ENCODE results near the gene INTS7. TPM values are rescaled to one million over a fixed set of nuclear protein-coding genes. Genes with fewer than 3 reads are reported as not detected.

Gene INTS7
- total RNA-seq, 1 experiment from 2014 or later, result 21.7 TPM

DNA sequence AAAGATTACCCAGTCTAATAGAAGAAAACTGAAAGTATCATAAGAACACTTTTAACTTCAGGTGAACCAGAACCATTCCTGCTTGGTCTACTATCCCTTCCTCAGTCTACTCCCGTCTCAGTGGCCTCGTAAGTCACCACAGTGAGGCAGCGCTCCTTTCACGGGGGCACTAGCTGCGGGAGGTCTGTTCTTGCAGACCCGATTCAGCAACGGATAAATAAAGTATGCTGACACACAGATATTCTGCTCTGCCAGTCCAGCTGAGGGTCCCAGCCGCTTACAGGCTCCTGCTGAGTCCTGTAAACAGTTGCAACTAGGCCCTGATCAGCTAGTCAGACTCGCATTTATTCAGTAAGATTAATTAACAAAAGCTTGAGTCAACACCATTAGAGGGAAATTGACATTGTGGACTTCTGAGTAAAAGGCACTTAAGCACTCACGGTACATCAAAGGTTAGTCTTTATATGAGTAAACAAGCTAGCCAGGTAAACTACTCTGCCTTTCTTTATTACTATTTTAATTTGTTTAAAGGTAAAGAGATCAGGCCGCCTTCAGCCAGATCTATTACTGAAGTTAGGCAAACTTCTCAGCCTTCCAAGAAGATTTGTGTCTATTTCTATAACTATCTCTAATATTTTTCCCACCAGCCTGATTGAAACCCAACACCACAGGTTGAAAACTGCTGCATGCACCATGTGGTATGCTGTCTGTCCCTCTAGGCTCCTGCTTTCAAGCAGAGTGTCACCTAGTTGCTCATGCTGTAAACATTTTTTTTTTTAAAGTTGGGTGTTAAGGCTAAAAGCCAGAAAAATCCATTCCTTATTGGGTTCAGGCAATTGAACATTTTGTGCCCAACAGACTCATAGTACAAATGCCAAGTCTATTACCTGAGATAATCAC lies 87.7 kb downstream of the INTS7 start:
- ChIA-PET CTCF (no interaction called here), POLR2A (no interaction called here), RAD21 (ENCODE audit: low non-redundant PET in 1 of 2, low total read pairs in 2 of 2, uncharacterized antibody in 2 of 2, unreplicated experiment in 2 of 2) (no interaction called here)
- H3K4me2 ChIP-seq (ENCODE audit: low read length), result no peak overlapping the region
- no peaks in the 10 kb centered on the region; a peak in 1 of 4 replicates for H3K36me3 ChIP-seq (ENCODE audit: control insufficient read depth in 1 of 2, insufficient read depth in 2 of 2, low read length in 2 of 2)
- ATAC-seq (no peak), DNase-seq (ENCODE audit: low read depth, low spot score) (no peak)
- H3K79me2 ChIP-seq (ENCODE audit: insufficient read depth, low read length), result no peaks in the 10 kb centered on the region
- no peaks in the 10 kb centered on the region for H3K27me3 ChIP-seq (ENCODE audit: insufficient read depth, low read length)
- BruUV-seq (replicated peaks), result no TSS peak
- no peak overlapping the region for H2AFZ ChIP-seq (ENCODE audit: low read depth, low read length, poor library complexity, severe bottlenecking)
- no peaks in the 10 kb centered on the region for H4K20me1 ChIP-seq (ENCODE audit: insufficient read depth)
- no peak for TF ChIP-seq ZNF274 (IDR thresholded peaks at IDR 0.05; ENCODE audit: low read depth, low read length)
- no peak for TF ChIP-seq YY1 (IDR thresholded peaks at IDR 0.05; ENCODE audit: extremely low read depth, insufficient replicate concordance, low read depth, low read length)
- TF ChIP-seq RAD21 (IDR thresholded peaks at IDR 0.05; ENCODE audit: low read depth), result no peak
- TF ChIP-seq SRF (IDR thresholded peaks at IDR 0.05; ENCODE audit: low read depth), result no peak
- no peak for TF ChIP-seq CTCF (IDR thresholded peaks at IDR 0.05 in 2 of 3, conservative IDR thresholded peaks at IDR 0.05 in 1 of 3; ENCODE audit: borderline replicate concordance in 1 of 3, insufficient read depth in 1 of 3, low read depth in 2 of 3, low read length in 2 of 3)
- TF ChIP-seq SP1 (IDR thresholded peaks at IDR 0.05; ENCODE audit: low read depth), result no peak
- TF ChIP-seq CBX3 (IDR thresholded peaks at IDR 0.05; ENCODE audit: low read depth), result no peak
- no peak for TF ChIP-seq EGR1 (IDR thresholded peaks at IDR 0.05; ENCODE audit: low read depth)
- no peak for TF ChIP-seq FOSL1 (IDR thresholded peaks at IDR 0.05; ENCODE audit: low read depth)
- TF ChIP-seq POLR2A (IDR thresholded peaks at IDR 0.05; ENCODE audit: borderline replicate concordance, extremely low read depth, insufficient read depth, insufficient read length), result no peak
- no peak for TF ChIP-seq POLR2AphosphoS5 (IDR thresholded peaks at IDR 0.05; ENCODE audit: low read depth, low read length)
- TF ChIP-seq ATF3 (IDR thresholded peaks at IDR 0.05), result no peak
- no peaks in the 10 kb centered on the region for H3K9me3 ChIP-seq (ENCODE audit: control insufficient read depth in 1 of 2, insufficient read depth in 1 of 2, low read depth in 1 of 2, low read length in 2 of 2)
- H3K27ac ChIP-seq (ENCODE audit: low read depth, low read length), result no peak overlapping the region
- no peak overlapping the region for H3K9ac ChIP-seq (ENCODE audit: low read length)
- no peaks in the 10 kb centered on the region for H3K9me2 ChIP-seq (ENCODE audit: insufficient read depth)
- intact Hi-C loops (cut with micrococcal nuclease), result no loop called here
- H3K4me1 ChIP-seq (ENCODE audit: control insufficient read depth in 1 of 2, insufficient read depth in 2 of 2, low read length in 2 of 2), result peaks cover 0 to 11% of the 10 kb centered on the region in 2 experiments; a peak in 2 of 4 replicates
- H3K4me3 ChIP-seq (replicated peaks in 1 of 2; ENCODE audit: low read depth in 1 of 2, low read length in 2 of 2), result no peak overlapping the region
